Activated CD8-positive, alpha-beta memory T cell treated with anti-CD3 and anti-CD28 coated beads, Interleukin-2, amount 50 U/mL, for 24 hours (primary cell): ENCODE results near the gene GATA2.

Experiments
- DNase-seq: peaks from one replicate; pipeline ENCODE4 v3.0.0-alpha.2; 2020; ENCODE audit errors: extremely low read depth

Gene GATA2

DNA sequence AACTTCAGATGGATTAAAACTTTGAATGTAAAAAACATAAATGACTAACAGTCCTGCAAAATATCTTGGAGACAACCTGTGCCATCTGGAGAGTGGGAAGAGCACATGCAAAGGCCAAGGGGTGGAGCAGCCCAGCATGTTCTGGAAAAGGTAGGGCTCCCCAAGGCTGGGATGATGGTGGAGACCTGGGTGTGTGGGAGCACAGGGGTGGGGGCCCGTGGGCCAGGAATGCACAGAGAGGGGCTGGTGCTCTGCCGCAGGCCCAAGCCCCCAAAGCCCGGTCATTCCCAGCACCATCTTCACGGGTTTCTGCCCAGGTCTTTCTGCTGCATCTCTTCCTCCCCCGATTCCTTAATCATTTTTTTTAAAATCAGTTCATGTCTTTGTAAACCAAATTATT lies 9.7 kb upstream of the GATA2 start:
- no peak for DNase-seq

DNA sequence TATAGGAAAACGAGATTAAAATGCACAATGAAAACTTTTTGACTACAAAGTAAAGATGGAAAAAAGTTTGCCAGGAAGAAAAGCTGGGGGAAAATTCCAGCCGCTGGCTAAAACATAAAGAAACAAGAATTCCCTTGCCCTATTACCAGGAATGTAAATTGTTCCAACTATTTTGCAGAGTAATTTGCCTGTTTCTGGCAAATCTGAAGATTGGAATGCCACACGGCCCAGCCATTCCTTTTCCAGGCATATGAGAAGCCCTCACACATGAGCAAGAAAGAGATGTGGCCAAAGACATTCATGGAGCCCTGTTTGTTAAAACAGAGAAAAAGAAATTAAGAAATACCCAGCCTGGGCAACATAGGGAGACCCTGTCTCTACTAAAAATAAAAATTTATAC lies 8.4 kb upstream of the GATA2 start:
- DNase-seq = no peak

GRCh38 chr3:128500556-128500955 lies 7.6 kb upstream of the GATA2 start:
- no peak for DNase-seq

DNA sequence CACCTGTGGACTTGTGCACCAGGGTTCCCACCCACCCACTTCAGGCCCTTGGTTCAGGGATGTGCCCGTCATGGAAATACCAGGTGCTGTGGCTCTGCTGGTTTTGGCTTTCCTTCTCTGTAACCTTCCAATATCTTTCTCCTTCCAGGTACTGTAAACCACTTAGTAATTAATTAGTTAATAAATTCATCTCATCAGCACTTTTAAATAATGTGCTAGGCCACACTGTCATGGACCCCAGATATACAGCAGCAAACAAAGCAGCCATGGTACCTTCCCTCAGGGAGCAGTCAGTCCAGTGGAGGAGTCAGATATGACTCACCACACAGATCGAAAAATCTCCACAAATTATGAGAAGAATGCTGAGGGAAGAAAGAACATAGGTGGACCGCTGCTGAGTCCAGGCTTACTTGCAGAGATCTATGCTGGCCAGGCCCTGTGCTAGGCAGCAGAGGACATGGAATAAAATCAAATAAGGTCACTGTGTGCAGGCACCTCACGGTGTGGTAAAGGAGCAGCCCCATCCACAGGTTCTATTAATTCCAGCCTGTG lies 6.8 kb upstream of the GATA2 start:
- no peak for DNase-seq

DNA sequence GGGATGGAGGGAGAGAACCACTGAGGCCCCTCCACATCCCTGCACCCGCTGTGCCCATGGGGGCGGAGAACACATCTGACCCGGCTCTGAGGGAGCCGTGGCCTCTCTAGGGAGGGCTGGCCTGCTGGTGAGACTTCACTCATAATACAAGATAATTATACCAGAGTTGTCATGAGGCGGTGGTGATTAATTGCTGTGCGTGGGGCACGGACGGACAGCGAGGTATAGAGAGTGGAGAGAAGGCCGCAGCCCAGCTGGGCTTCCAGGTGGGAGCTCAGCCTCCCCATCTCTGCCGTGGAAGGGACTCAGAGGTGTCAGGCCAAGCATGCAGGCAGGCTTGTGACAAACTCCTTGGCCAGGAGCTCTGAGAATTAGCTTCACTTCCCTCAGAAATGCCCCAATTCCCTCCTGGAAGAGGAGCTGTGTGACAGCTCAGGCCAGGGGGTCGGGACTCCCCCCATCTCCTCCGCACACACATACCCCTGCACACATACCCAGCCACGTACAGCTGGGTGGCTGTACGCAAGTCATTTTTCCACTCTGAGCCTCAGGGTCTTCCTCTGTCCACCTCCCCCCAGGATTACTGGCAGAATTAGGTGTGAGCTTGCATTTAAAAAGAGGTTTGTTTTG lies 6.0 kb upstream of the GATA2 start:
- DNase-seq = no peak

DNA sequence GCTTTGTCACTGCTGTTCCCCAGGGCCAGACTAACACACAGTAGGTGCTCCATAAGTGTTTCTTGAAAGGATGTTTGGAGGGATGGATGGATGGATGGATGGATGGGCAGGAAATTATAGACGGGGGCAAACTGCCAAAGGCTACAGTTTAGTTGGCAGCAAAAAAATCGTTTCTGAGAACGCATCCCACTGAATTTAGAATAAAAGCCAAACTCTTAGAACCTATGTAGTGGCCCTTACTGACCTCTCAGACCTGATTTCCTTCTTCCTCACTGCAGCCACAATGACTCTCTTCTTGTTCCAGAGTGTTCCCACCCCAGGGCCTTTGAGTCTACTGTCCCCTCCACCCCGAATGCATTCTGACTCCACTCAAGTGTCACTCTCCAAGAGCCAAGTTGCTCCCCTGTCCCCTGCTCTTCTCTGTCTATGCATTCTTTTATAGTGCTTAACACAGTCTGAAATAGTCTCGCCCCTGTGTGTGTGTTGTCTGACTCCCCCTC lies 5.2 kb upstream of the GATA2 start:
- no peak for DNase-seq

- peak; percentile 14 for DNase-seq
Observed at GRCh38 chr3:128497305-128498126, 4.5 kb upstream of the GATA2 start.

- no peak for DNase-seq
Observed at GRCh38 chr3:128496602-128497304, 3.8 kb upstream of the GATA2 start.

DNA sequence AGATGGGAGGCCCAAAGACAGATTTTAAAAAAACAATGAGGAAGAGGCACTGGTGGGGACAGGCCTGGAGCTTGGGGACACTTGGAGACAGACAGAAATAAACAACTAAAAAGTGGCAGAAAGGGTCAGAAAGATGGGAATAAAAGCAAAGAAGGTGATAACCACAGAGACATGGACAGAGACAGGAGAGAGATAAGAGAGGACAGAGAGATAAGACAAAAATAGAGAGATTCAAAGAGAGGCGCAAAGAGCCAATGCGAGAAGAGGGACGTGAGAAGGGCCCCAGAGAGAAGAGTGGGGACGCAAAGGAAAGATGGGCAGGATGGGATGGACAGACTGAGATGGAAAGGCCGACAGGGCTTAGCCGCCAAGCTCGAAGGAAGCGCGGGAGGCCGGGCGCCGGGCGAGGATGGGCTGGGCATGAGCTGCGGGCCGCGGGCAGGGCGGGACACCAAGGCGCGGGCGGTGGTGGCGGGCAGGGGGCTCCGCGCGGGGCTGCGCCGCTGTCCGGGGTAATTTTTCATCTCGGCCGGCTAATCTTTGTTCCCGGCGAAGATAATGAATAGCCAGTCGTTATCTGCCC lies 3.1 kb upstream of the GATA2 start:
- no peak for DNase-seq

- DNase-seq = no peak
Observed at GRCh38 chr3:128495435-128495970, 2.5 kb upstream of the GATA2 start.

- no peak for DNase-seq
Observed at GRCh38 chr3:128494367-128494650, 1.3 kb upstream of the GATA2 start.

DNA sequence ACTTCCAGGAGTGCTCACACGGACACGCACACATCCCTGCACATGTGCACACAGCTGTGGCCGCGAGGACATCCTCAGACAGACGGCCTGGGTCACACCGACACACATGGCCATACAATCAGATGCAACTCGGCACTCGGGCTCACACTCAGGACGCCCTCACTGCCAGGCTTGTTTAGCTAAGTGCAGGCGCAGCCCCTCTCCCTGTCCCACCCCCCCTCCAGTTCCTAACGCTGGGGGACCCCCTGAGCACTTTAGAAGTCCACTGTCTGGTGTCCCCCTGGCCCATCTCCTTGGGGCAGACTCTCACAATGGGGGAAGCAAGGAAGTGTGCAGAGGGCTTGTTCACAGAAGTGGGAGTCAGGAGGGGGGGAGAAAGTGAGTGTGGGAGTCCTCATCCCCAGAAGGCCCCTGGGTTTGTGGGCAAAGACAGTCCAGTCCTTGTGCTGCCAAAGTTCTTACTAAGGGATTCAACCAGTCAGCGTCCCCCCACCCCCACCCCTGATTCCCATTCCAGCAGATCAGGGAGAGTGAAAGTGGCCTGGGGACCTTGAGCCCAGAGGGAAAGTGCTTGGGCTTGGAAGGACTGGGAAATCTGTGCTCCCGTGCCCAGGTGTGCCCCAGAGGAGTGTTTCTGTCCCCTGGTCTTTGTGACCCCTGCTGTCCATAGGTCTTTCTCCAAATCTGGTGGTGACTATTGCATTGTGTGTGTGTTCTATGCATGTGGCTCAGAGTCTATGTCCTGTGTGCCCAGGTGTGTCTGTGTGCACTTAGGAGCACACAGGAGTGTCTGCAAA lies 767 bp upstream of the GATA2 start:
- DNase-seq = no peak

GRCh38 chr3:128491941-128492670 lies 895 bp downstream of the GATA2 start:
- no peak for DNase-seq

DNA sequence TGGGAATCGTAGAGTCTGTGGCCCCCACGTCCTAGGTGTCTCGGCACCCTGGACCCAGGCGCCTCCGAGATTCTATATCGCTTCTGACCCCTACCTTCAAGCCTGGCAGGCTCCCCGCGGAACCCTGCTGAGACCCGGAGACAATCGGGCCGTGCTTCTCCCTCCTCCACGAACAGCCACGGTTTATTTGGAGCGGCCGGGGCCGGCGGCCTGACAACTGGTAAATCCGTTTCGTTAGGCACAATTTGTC lies 1.4 kb downstream of the GATA2 start:
- no peak for DNase-seq

GRCh38 chr3:128490915-128491690 lies 1.9 kb downstream of the GATA2 start:
- DNase-seq = no peak

GRCh38 chr3:128490650-128490914 lies 2.4 kb downstream of the GATA2 start:
- no peak for DNase-seq

GRCh38 chr3:128489927-128490649 lies 2.9 kb downstream of the GATA2 start:
- no peak for DNase-seq

DNA sequence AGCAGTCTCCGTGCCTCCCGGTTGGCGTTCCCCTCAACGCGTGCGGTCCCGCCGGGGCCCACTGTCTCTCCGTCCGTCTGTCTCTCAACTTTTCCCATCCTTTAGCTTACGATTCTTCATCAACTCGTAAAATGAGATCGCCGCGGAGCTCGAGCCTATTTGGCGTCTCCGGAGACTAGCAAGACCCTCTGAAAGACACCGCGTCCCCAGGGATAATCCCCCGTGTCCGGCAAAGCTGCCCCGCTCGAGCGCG lies 3.4 kb downstream of the GATA2 start:
- DNase-seq = no peak

GRCh38 chr3:128488991-128489673 lies 3.9 kb downstream of the GATA2 start:
- no peak for DNase-seq
